HG03457 (cell line): Measurements from ENCODE around the gene CNN2.
A peak's percentile ranks its signal among the peaks of the same experiment; 100 is the strongest.

Experiments
- ATAC-seq: cut with Tn5 transposase; IDR thresholded peaks from one replicate; pipeline ENCODE4 v1.9.1; 2021; ENCODE audit warnings: moderate number of reproducible peaks; ENCODE audit not compliant: unreplicated experiment

The CNN2 gene

DNA sequence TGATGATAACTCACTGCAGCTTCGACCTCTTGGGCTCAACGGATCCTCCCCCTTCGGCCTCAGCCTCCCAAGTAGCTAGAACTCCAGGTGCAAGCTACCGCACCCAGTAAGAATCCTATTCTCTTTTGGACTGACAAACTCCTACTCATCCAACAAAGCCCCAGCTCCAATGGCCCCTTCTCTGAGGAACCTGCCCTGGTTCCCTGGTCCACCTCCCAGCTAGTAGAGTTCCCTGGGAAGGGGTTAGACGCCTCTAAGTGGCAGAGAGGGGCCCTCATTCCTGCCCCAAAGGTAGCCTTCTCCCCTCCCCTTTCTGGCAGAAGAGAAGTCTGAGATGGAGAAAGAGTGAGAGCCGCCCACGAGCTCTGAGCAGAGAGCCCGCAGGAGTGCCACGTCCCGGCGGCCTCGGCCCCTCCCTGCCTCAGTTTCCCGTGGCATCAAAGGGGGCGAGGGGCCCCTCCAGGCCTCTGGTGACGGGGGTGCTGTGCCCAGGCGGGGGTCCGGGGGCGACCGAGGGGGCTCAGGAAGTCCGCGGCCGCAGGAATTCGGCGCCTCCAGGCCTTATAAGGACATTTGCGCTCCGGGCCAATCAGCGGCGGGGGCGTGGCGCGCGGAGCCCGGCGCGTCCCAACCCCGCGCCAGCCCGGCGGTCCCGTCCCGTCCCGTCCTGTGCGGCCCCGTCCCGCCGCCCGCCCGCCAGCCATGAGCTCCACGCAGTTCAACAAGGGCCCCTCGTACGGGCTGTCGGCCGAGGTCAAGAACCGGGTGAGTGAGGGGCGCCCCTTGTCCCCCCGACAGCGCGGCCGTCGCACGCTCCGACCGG, at the start of gene CNN2:
Gene CNN2 (plus strand): TSS at position 649 of the 823 bp plus-strand sequence. CDS start 54 bp downstream, at position 703.
- no peak for ATAC-seq

DNA sequence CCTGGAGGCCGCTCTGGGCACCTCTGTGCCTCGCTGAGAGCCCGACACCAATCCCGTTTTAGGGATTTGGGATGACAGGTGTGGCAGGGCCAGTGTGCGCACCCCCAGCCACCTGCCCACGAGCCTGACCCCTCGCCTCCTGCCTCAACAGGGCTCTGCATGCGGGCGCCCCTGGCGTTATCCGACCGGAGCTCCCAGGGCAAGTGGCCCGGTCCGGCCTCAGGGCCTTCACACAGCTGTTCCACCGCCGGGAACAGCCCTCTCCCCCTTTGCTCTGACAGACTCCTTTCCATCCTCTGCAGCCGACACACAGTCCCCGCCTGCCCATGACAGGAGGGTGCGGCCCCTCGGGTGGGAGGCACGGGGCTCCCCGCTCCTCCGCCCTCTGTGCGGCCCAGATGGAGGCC, 49.3 kb upstream of the CNN2 start:
- ATAC-seq: no peak

GRCh38 chr19:979318-979741, 47.1 kb upstream of the CNN2 start:
- no peak for ATAC-seq

GRCh38 chr19:980133-980998, 46.0 kb upstream of the CNN2 start:
- no peak for ATAC-seq

- peak; percentile 47 for ATAC-seq
Observed at GRCh38 chr19:982567-983170, 43.7 kb upstream of the CNN2 start.

- peak; percentile 47 for ATAC-seq
Observed at GRCh38 chr19:984165-984967, 42.0 kb upstream of the CNN2 start, which contains the start of gene WDR18. Gene WDR18, plus strand, starts transcription at chr19:984345. Its CDS starts 9 bp downstream, at chr19:984354.

- no peak for ATAC-seq
Observed at GRCh38 chr19:986083-986482, 40.3 kb upstream of the CNN2 start.

- ATAC-seq: no peak
Observed at GRCh38 chr19:988081-988480, 38.3 kb upstream of the CNN2 start.

DNA sequence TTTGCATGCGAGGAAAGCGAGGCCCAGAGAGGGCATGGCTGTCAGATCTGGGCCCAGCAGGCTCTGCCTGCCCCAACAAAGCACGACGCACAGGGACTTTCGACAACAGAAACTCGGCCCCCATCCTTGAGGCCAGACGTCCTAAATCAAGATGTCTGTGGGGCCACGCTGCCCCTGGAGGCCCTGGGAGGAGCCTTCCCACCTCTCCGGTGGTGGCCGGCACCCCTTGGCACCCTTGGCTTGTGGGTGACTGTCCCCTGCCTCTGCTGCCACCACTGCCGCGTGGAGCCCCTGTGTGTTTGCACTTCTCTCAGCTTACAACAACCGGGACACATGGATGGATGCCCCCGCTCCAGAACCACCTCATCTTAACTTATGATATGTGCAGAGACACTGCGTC, 37.9 kb upstream of the CNN2 start:
- ATAC-seq: no peak

DNA sequence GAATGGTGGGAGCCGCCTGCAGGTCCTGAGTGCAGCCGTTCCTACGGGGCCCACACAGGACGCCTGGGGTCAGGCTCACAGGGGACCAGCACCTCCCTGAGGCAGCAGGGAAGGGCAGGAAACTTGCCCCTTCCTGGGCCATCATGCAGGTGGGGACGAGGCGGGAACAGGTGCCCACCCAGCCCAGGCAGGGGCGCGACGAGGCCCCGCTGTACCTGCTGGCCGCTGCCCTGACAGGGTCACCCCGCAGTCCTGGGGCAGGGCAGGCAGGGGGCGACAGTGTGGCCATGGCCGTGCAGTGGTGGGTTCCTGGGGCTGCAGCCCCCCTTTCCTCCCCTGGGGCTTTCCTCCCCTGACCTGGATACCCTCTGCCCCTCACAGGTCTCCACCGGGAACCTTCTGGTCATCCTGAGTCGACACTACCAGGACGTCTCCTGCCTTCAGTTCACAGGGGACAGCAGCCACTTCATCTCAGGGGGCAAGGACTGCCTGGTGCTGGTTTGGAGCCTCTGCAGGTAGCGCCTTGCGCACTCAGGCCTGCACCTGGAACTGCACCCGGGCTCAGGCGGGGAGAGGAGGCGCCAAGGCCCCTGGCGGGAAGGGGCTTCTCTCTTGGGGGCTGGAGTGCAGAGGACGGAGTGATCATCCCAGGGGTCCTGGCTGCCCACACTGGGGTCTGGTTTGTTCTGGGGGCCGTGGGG, 36.9 kb upstream of the CNN2 start:
- no peak for ATAC-seq

GRCh38 chr19:990119-990571, 36.3 kb upstream of the CNN2 start:
- ATAC-seq: no peak

GRCh38 chr19:990746-991145, 35.7 kb upstream of the CNN2 start:
- no peak for ATAC-seq

GRCh38 chr19:991174-991931, 35.1 kb upstream of the CNN2 start:
- no peak for ATAC-seq

- no peak for ATAC-seq
Observed at GRCh38 chr19:991932-992669, 34.3 kb upstream of the CNN2 start.

DNA sequence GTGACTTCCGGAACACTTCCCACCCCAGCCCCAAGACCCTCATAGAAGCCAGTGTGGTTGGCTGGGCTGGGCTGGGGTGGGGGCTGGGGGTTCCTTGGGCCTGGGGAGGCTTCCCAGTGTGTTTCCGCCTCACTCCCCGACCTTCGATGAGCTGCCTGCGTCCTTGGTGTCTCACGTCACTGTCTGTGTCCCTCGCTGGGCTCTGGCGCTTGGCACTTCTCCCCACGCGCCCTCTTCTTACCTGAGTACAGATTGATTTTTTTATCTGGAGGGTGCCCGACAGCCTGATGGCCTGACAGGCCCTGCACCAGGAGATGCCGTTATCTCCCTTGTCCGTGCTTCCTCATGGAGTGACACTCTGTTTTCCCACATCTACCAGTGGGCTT, 33.7 kb upstream of the CNN2 start:
- ATAC-seq: no peak

DNA sequence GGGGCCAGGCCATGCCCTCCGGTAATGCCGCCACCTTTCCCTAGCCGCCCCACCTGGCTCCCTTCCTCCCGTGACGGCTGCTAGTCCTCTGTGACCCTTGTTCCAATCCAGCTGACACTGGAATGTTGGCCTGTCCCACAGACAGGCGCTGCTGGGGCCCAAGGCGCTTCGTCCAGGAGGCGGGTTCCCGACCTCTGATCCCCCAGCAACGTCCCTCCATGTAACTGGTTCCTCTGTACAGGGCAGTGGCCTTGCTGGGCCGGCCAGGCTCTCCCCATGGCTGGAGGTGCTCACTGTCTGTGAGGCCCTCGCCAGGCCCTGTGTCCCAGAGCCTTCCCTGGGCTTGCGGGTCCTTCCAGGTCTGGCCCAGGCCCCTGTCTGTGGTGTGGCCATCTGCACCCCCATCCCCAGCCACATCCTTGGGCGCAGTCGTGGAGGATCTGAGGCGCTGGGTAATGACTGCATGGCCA, 33.0 kb upstream of the CNN2 start:
- no peak for ATAC-seq

- no peak for ATAC-seq
Observed at GRCh38 chr19:993831-994393, 32.5 kb upstream of the CNN2 start.

- no peak for ATAC-seq
Observed at GRCh38 chr19:994516-994915, 31.9 kb upstream of the CNN2 start.
